PC-3 (cell line): ENCODE results near the gene ELAVL3. TPM values are rescaled to one million over a fixed set of nuclear protein-coding genes. Genes with fewer than 3 reads are reported as not detected.
A peak's percentile ranks its signal among the peaks of the same experiment; 100 is the strongest.
"Not testable (repeated sequence)": the region's sequence is repeated elsewhere in the genome, so short reads cannot be mapped to it uniquely, and the experiment has no call there.

ENCODE experiments used
- ATAC-seq: fragments of 200-7000 bp; cut with Tn5 transposase; 2 replicates; pipeline ENCODE4 v1.9.1; 2020; ENCODE audit warnings: mild to moderate bottlenecking, moderate library complexity
- BruUV-seq: library from RNA; stranded (reverse); fragments of 400-500 nt; replicated peaks from 2 replicates; lab custom pipeline; 2021; lab: Mats Ljungman, UMichigan
- CTCF ChIA-PET: fragments of 300-600 bp; sonication (Branson Sonifier 250); formaldehyde crosslinking; loops from one replicate; lab custom pipeline; 2022; ENCODE audit warnings: antibody characterized with exemption; lab: Charles Lee
- POLR2A ChIA-PET: fragments of 300-600 bp; sonication (Branson Sonifier 250); formaldehyde crosslinking; loops from one replicate; lab custom pipeline; 2022; ENCODE audit warnings: antibody characterized with exemption; ENCODE audit not compliant: unreplicated experiment; lab: Charles Lee
- DNase-seq: peaks from one replicate; pipeline ENCODE4 v3.0.0-alpha.2; 2015
- H2AFZ ChIP-seq: fragments of 300-600 bp; sonication (generic); 2 replicates; pipeline ENCODE4 v1.6.0; 2016; ENCODE audit warnings: antibody characterized with exemption, low read length
- H3F3A ChIP-seq: fragments of 300-600 bp; sonication (generic); one replicate; pipeline ENCODE4 v1.6.0; 2017; ENCODE audit warnings: antibody characterized with exemption, low read length, control low read depth, mild to moderate bottlenecking; ENCODE audit not compliant: unreplicated experiment
- H3K27ac ChIP-seq: fragments of 300-600 bp; sonication (generic); 2 replicates; pipeline ENCODE4 v1.5.1; 2016; ENCODE audit warnings: mild to moderate bottlenecking, low read length
- H3K27me3 ChIP-seq: fragments of 300-600 bp; sonication (generic); 2 replicates; pipeline ENCODE4 v1.6.1; 2016; ENCODE audit warnings: low read length, mixed read lengths
- H3K36me3 ChIP-seq: fragments of 300-600 bp; sonication (generic); 2 replicates; pipeline ENCODE4 v1.6.1; 2016; ENCODE audit warnings: low read depth, mixed run types, low read length, mixed read lengths
- H3K4me1 ChIP-seq: fragments of 300-600 bp; sonication (generic); 2 replicates; pipeline ENCODE4 v1.5.1; 2016; ENCODE audit warnings: low read length; ENCODE audit not compliant: insufficient read depth
- H3K4me2 ChIP-seq: fragments of 300-600 bp; sonication (generic); 2 replicates; pipeline ENCODE4 v1.6.0; 2016; ENCODE audit warnings: low read length
- H3K4me3 ChIP-seq: fragments of 300-600 bp; sonication (generic); 2 replicates; pipeline ENCODE4 v1.5.1; 2016; ENCODE audit warnings: mild to moderate bottlenecking, low read length, mixed read lengths
- H3K79me2 ChIP-seq: fragments of 300-600 bp; sonication (generic); 2 replicates; pipeline ENCODE4 v1.6.1; 2017; ENCODE audit warnings: low read length, mixed read lengths
- H3K9ac ChIP-seq: fragments of 300-600 bp; sonication (generic); 2 replicates; pipeline ENCODE4 v1.6.0; 2016; ENCODE audit warnings: mild to moderate bottlenecking, low read length
- H3K9me2 ChIP-seq: fragments of 300-600 bp; sonication (generic); replicated peaks from 2 replicates; pipeline ENCODE4 v1.6.1; 2016; ENCODE audit warnings: mixed run types, low read length, mixed read lengths
- H3K9me3 ChIP-seq: fragments of 300-600 bp; sonication (generic); 2 replicates; pipeline ENCODE4 v1.6.1; 2016; ENCODE audit warnings: low read length, mixed read lengths
- H4K20me1 ChIP-seq: fragments of 300-600 bp; sonication (generic); 2 replicates; pipeline ENCODE4 v1.6.1; 2016; ENCODE audit warnings: low read length, mixed read lengths
- CTCF ChIP-seq: fragments of 300-600 bp; sonication (generic); conservative IDR thresholded peaks from 2 replicates; pipeline ENCODE4 v1.5.1; 2017; ENCODE audit warnings: antibody characterized with exemption, low read depth, mild to moderate bottlenecking, low read length
- EZH2 ChIP-seq: fragments of 300-600 bp; sonication (generic); IDR thresholded peaks from one replicate; pipeline ENCODE4 v1.6.1; 2017; ENCODE audit warnings: antibody characterized with exemption, mild to moderate bottlenecking, low read length; ENCODE audit not compliant: unreplicated experiment
- EZH2phosphoT487 ChIP-seq: fragments of 300-600 bp; sonication (generic); IDR thresholded peaks from 2 replicates; pipeline ENCODE4 v1.6.1; 2018; ENCODE audit warnings: mild to moderate bottlenecking, antibody characterized with exemption, low read length, borderline replicate concordance
- intact Hi-C: fragments of 100-400 bp; cut with micrococcal nuclease; formaldehyde crosslinking; loops from 2 replicates; pipeline ENCODE4 v1.9.0; 2023
- total RNA-seq: library from RNA; depleted of rRNA; stranded (reverse); fragments of >200 nt; gene quantifications from 2 replicates; pipeline ENCODE4 v1.2.3, GENCODE V29; 2014

The ELAVL3 gene
- total RNA-seq, 1 experiment from 2014 or later, result not detected

GRCh38 chr19:11461453-11461852 is 19.4 kb downstream of the ELAVL3 start:
- intact Hi-C loops, result no loop called here
- no peaks in the 10 kb centered on the region for H3K4me1 ChIP-seq
- ATAC-seq (no peak), DNase-seq (no peak)
- H4K20me1 ChIP-seq, result no peaks in the 10 kb centered on the region
- POLR2A ChIA-PET, result interaction anchor here (0.7 kb wide), 1 partner anchor 205 kb away, joined by 20 read pairs; no protein-coding TSS in a partner anchor
- no peaks in the 10 kb centered on the region for H3K27me3 ChIP-seq
- no peaks in the 10 kb centered on the region for H3K9me3 ChIP-seq
- H3K36me3 ChIP-seq, result no peaks in the 10 kb centered on the region
- no peak overlapping the region for H3K27ac ChIP-seq
- BruUV-seq, result no TSS peak
- no peaks in the 10 kb centered on the region for H3F3A ChIP-seq
- H3K4me3 ChIP-seq, result no peak overlapping the region
- no peak overlapping the region for H2AFZ ChIP-seq
- H3K79me2 ChIP-seq, result no peaks in the 10 kb centered on the region
- TF ChIP-seq EZH2 (no peak), EZH2phosphoT487 (no peak), CTCF (no peak)
- no peak overlapping the region for H3K4me2 ChIP-seq
- H3K9me2 ChIP-seq, result no peaks in the 10 kb centered on the region
- no peak overlapping the region for H3K9ac ChIP-seq
- CTCF ChIA-PET, result interaction anchor here (0.6 kb wide), 1 partner anchor 78 kb away, joined by 4 read pairs; no protein-coding TSS in a partner anchor

- ATAC-seq, result no peak
- CTCF ChIA-PET, result no interaction called here
- no peaks in the 10 kb centered on the region for H3K79me2 ChIP-seq
- H3K27me3 ChIP-seq, result no peaks in the 10 kb centered on the region
- no peaks in the 10 kb centered on the region for H4K20me1 ChIP-seq
- DNase-seq, result no peak
- TF ChIP-seq CTCF (peak; percentile 48; the same call in 1 of the 2 replicates), EZH2 (no peak), EZH2phosphoT487 (no peak)
- H3F3A ChIP-seq, result no peaks in the 10 kb centered on the region
- H2AFZ ChIP-seq, result no peak overlapping the region
- intact Hi-C loops, result no loop called here
- POLR2A ChIA-PET, result no interaction called here
- no peaks in the 10 kb centered on the region for H3K9me2 ChIP-seq
- no TSS peak for BruUV-seq
- H3K4me1 ChIP-seq, result no peaks in the 10 kb centered on the region
- H3K9me3 ChIP-seq, result no peaks in the 10 kb centered on the region
- H3K36me3 ChIP-seq, result no peaks in the 10 kb centered on the region
- no peak overlapping the region for H3K4me3 ChIP-seq
- no peak overlapping the region for H3K9ac ChIP-seq
- H3K27ac ChIP-seq, result no peak overlapping the region
- no peak overlapping the region for H3K4me2 ChIP-seq
Measured at GRCh38 chr19:11460207-11460606, 20.6 kb downstream of the ELAVL3 start.

- H4K20me1 ChIP-seq, POLR2A ChIA-PET, H3K9ac ChIP-seq, H3F3A ChIP-seq, H3K9me2 ChIP-seq, H3K4me1 ChIP-seq, H3K4me2 ChIP-seq, H3K27me3 ChIP-seq, H3K79me2 ChIP-seq, H2AFZ ChIP-seq, H3K4me3 ChIP-seq, H3K36me3 ChIP-seq, DNase-seq, ATAC-seq, intact Hi-C loops, CTCF ChIA-PET, H3K9me3 ChIP-seq, H3K27ac ChIP-seq, BruUV-seq: not testable (repeated sequence)
Measured at GRCh38 chr19:11458912-11459311, 21.9 kb downstream of the ELAVL3 start.
